HG03135 (cell line): ENCODE data around the gene SSTR5.

Experiments
- ATAC-seq: cut with Tn5 transposase; IDR thresholded peaks from one replicate; pipeline ENCODE4 v1.9.1; 2021; ENCODE audit warnings: mild to moderate bottlenecking, moderate library complexity; ENCODE audit not compliant: unreplicated experiment

Gene SSTR5

GRCh38 chr16:1054660-1055556 is 17.6 kb upstream of the SSTR5 start:
- ATAC-seq, result no peak

GRCh38 chr16:1055557-1055924 is 17.0 kb upstream of the SSTR5 start:
- ATAC-seq, result no peak

GRCh38 chr16:1056196-1056595 is 16.4 kb upstream of the SSTR5 start:
- no peak for ATAC-seq

- no peak for ATAC-seq
Measured at GRCh38 chr16:1057252-1057932, 15.2 kb upstream of the SSTR5 start.

GRCh38 chr16:1058216-1058615 is 14.3 kb upstream of the SSTR5 start:
- no peak for ATAC-seq

GRCh38 chr16:1059310-1059709 is 13.2 kb upstream of the SSTR5 start:
- ATAC-seq, result no peak

- no peak for ATAC-seq
Measured at GRCh38 chr16:1060416-1061340, 11.9 kb upstream of the SSTR5 start.

- ATAC-seq, result no peak
Measured at GRCh38 chr16:1061769-1062505, 10.6 kb upstream of the SSTR5 start.

GRCh38 chr16:1062895-1063294 is 9.7 kb upstream of the SSTR5 start:
- ATAC-seq, result no peak

GRCh38 chr16:1063728-1064127 is 8.8 kb upstream of the SSTR5 start:
- no peak for ATAC-seq

GRCh38 chr16:1065469-1066128 is 6.9 kb upstream of the SSTR5 start:
- no peak for ATAC-seq

GRCh38 chr16:1066584-1067172 is 5.9 kb upstream of the SSTR5 start:
- ATAC-seq, result no peak

- no peak for ATAC-seq
Measured at GRCh38 chr16:1067629-1068028, 4.9 kb upstream of the SSTR5 start.

GRCh38 chr16:1068451-1068850 is 4.1 kb upstream of the SSTR5 start:
- no peak for ATAC-seq

- ATAC-seq, result no peak
Measured at GRCh38 chr16:1069154-1069553, 3.4 kb upstream of the SSTR5 start.

- no peak for ATAC-seq
Measured at GRCh38 chr16:1070084-1070863, 2.3 kb upstream of the SSTR5 start.

- no peak for ATAC-seq
Measured at GRCh38 chr16:1070864-1071408, 1.6 kb upstream of the SSTR5 start.

GRCh38 chr16:1071561-1072225 is 854 bp upstream of the SSTR5 start:
- ATAC-seq, result no peak
